ENCODE data around the gene IFIT1.
"Not testable (repeated sequence)": the region's sequence is repeated elsewhere in the genome, so short reads cannot be mapped to it uniquely, and the experiment has no call there.

The IFIT1 gene

GRCh38 chr10:89391907-89392756, at the start of gene IFIT1:
Gene IFIT1, plus strand, starts transcription at chr10:89392623. Its CDS starts 90 bp downstream, at chr10:89392713.
- peak; percentile 3 for DNase-seq

- DNase-seq, result no peak
These were observed 49.2 kb upstream of the IFIT1 start for GRCh38 chr10:89343089-89343767.

GRCh38 chr10:89344156-89344555, 48.3 kb upstream of the IFIT1 start:
- DNase-seq, result no peak

- DNase-seq, result no peak
These were observed 46.9 kb upstream of the IFIT1 start for GRCh38 chr10:89345367-89346000.

- DNase-seq, result peak; percentile 8
These were observed 45.8 kb upstream of the IFIT1 start for GRCh38 chr10:89346405-89347254.

- no peak for DNase-seq
These were observed 44.5 kb upstream of the IFIT1 start for GRCh38 chr10:89347701-89348457.

- DNase-seq, result no peak
These were observed 43.9 kb upstream of the IFIT1 start for GRCh38 chr10:89348481-89348880.

- no peak for DNase-seq
These were observed 43.4 kb upstream of the IFIT1 start for GRCh38 chr10:89348975-89349374.

GRCh38 chr10:89350631-89351315, 41.6 kb upstream of the IFIT1 start:
- not testable (repeated sequence) for DNase-seq

- no peak for DNase-seq
These were observed 41.0 kb upstream of the IFIT1 start for GRCh38 chr10:89351412-89351779.

- DNase-seq, result no peak
These were observed 40.4 kb upstream of the IFIT1 start for GRCh38 chr10:89351780-89352597.

GRCh38 chr10:89352802-89353201, 39.6 kb upstream of the IFIT1 start:
- DNase-seq, result no peak

GRCh38 chr10:89355394-89355931, 37.0 kb upstream of the IFIT1 start:
- DNase-seq, result no peak

- DNase-seq, result no peak
These were observed 35.3 kb upstream of the IFIT1 start for GRCh38 chr10:89357096-89357495.

- no peak for DNase-seq
These were observed 34.4 kb upstream of the IFIT1 start for GRCh38 chr10:89357975-89358374.

- DNase-seq, result no peak
These were observed 32.3 kb upstream of the IFIT1 start for GRCh38 chr10:89360157-89360556.

GRCh38 chr10:89362929-89363328, 29.5 kb upstream of the IFIT1 start:
- DNase-seq, result no peak

GRCh38 chr10:89363729-89364442, 28.5 kb upstream of the IFIT1 start:
- no peak for DNase-seq

GRCh38 chr10:89364531-89364930, 27.9 kb upstream of the IFIT1 start:
- DNase-seq, result no peak

GRCh38 chr10:89367529-89367928, 24.9 kb upstream of the IFIT1 start:
- DNase-seq, result no peak
